Measurements from ENCODE around the gene NUMBL.

The NUMBL gene

DNA sequence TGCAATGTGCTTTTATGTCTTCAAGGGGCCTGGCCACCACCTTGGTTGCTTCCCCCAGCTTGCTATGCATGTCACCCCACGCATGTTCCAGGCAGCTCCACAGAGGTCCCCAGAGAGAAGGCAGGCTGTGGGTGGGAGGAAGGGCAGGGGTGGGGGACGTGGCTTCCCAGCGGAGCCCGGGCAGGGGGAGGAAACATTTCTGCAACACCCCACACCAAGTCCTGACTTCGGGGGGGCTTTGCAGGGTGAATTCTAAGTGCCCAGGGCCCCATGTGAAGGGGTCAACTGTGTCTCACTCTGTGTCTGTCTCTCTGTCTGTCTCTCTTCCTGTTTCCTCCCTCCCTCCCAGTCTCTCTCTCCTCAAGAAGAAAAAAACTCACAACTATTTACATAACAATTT lies 49.7 kb downstream of the NUMBL start:
- in situ Hi-C loops (cut with MboI; ENCODE audit: low sequenced_read_pairs) = loop anchor here (25.0 kb wide), 1 partner anchor 503 kb away; no protein-coding TSS in a partner anchor

DNA sequence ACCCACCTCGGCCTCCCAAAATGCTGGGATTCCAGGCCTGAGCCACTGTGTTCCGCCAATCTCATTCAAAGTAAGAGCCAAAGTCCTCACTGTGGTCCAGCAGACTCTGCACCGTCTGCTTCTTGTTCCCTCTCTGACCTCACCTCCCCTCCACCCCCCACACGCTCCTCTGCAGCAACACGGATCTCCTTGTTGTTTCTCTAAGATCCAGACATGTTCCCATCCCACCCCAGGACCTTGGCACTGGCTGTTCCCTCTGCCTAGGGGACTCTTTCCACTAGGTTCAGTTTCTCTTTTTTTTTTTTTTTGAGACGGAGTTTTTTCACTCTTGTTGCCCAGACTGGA lies 50.8 kb downstream of the NUMBL start:
- in situ Hi-C loops (cut with MboI; ENCODE audit: low sequenced_read_pairs) = loop anchor here (25.0 kb wide), 1 partner anchor 502 kb away; no protein-coding TSS in a partner anchor

- in situ Hi-C loops (cut with MboI; ENCODE audit: low sequenced_read_pairs) = loop anchor here (25.0 kb wide), 1 partner anchor 501 kb away; no protein-coding TSS in a partner anchor
These were observed 52.1 kb downstream of the NUMBL start for GRCh38 chr19:40638327-40638726.

DNA sequence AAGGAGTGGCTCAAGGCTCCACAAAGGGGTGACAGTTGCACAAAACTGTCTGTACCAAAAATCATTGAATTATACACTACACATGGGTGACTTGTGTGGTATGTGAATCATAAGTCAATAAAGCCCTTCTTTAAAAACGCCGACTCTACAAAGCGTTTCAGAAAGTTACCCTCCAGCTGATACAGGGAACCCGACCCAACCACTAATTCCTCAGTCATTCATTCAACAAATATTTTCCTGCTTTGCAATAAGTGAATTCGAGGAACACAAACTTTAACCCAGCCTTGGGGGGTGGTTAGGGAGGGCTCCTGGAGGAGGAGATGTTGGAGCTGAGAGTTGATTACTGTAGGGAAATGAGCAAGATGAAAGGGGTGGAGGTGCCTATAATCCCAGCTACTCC lies 57.2 kb downstream of the NUMBL start:
- in situ Hi-C loops (cut with MboI; ENCODE audit: low sequenced_read_pairs) = loop anchor here (25.0 kb wide), 1 partner anchor 496 kb away; no protein-coding TSS in a partner anchor

DNA sequence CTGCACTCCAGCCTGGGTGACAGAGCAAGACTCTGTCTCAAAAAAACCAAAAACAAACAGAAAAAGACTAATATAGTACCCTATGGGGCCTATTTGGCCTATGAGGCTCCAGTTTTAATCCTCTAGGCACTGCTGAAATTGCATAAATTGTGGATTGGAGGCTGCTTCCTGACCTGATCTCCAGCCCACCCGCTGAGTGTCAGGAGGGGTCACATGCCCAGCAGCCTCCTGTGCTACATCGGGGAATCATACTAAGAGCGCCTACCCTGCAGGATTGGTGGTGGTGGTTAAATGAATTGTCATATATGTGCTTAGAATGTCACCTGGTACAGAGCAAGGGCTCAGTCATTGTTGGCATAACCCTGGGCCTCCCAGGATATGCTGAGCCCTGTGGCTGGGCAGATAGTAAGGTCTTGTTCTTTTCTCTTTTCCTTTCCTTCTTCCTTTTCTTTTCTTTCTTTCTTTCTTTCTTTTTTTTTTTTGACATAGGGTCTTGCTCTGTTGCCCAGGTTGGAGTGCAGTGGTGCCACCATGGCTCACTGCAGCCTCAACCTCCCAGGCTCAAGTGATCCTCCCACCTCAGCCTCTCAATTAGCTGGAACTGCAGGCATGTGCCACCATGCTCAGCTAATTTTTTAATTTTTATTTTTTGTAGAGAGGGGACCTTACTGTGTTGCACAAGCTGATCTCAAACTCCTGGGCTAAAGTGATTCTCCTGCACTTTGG lies 58.0 kb downstream of the NUMBL start:
- in situ Hi-C loops (cut with MboI; ENCODE audit: low sequenced_read_pairs) = loop anchor here (25.0 kb wide), 1 partner anchor 495 kb away; no protein-coding TSS in a partner anchor

DNA sequence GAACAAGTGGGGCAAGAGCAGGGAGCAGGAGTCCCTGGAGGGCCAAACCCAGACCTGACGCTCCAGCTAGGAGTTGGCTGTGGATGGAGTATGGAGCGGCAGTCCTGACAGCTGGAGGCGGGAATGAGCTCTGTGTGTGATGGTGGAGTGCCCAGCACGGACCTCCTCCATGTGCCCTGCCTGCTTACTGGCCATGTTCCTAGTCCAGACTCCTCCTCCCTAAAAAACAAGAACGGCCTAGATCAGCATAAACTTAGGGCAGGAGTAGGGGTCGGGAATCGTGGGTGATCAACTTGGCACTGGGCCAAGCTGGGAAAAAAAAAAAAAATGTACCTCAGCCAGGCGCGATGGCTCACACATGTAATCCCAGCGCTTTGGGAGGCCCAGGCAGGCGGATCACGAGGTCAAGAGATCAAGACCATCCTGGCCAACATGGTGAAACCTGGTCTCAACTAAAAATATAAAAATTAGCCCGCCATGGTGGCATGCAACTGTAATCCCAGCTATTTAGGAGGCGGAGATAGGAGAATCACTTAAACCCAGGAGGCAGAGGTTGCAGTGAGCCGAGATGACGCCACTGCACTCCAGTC lies 59.8 kb downstream of the NUMBL start:
- in situ Hi-C loops (cut with MboI; ENCODE audit: low sequenced_read_pairs) = loop anchor here (25.0 kb wide), 1 partner anchor 493 kb away; no protein-coding TSS in a partner anchor

GRCh38 chr19:40629346-40629745 lies 61.1 kb downstream of the NUMBL start:
- in situ Hi-C loops (cut with MboI; ENCODE audit: low sequenced_read_pairs) = loop anchor here (25.0 kb wide), 1 partner anchor 492 kb away; no protein-coding TSS in a partner anchor

DNA sequence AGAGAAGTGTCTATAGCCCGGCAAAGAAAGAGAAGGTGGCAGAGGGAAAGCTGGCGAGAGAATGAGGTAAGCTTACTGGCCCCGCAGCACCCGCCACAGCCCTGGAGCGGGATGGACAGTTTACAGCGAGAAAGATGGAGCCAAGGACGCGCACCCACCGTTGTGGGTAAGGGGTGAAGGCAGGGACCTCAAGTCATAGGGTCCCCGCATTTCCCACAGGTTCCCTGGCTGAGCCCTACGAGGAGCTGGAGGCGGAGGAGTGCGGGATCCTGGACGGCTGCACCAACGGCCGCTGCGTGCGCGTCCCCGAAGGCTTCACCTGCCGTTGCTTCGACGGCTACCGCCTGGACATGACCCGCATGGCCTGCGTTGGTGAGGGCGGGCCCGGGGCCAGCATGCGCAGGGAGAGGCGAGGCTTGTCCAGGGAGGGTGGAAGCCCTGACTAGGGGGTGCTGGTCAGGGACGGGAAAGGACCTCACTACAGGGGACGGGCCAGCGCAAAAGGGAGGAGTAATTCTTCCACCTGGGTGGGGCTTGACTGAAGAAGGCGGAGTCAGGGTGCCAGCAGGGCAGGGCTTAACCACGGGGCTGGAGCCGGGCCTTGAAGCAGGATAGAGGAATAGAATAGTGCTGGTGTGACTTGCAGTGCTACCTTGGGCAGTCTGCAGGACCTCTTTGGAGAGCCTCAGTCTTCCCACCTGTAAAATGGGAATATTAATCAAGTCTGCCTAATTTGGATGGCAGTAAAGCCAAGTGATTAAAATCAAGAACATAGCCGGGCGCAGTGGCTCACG lies 62.8 kb downstream of the NUMBL start:
- in situ Hi-C loops (cut with MboI; ENCODE audit: low sequenced_read_pairs) = loop anchor here (25.0 kb wide), 1 partner anchor 490 kb away; no protein-coding TSS in a partner anchor

GRCh38 chr19:40626918-40627317 lies 63.5 kb downstream of the NUMBL start:
- in situ Hi-C loops (cut with MboI; ENCODE audit: low sequenced_read_pairs) = loop anchor here (25.0 kb wide), 1 partner anchor 490 kb away; no protein-coding TSS in a partner anchor

DNA sequence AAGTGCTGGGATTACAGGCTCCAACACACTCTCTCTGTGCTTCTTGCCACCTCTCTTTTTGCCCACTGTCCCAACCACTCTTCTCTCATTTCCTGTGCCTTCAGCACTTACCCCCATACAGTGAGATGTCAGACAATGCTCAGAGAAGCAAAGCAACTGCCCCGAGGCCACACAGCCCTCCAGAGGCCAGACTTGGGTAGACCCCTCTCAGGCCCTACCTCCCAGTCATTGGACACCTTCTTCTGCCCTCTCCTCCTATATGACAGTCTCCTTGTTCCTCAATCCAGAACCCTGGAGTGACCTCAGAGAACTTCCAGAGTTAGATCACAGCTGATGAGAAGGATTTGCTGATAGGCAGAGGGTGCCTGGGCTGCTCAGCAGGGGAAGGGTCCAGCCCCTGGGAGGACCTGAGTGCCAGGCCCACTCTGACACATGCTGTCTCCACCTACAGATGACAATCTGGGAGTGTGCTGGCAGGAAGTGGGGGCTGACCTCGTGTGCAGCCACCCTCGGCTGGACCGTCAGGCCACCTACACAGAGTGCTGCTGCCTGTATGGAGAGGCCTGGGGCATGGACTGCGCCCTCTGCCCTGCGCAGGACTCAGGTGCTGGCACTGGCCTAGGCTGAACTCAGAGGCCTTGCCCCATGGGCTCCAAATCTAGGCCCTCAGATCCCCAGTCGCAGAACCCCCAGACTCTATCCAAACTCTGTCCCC lies 64.9 kb downstream of the NUMBL start:
- in situ Hi-C loops (cut with MboI; ENCODE audit: low sequenced_read_pairs) = loop anchor here (25.0 kb wide), 1 partner anchor 488 kb away; no protein-coding TSS in a partner anchor

- in situ Hi-C loops (cut with MboI; ENCODE audit: low sequenced_read_pairs) = loop anchor here (25.0 kb wide), 1 partner anchor 487 kb away; no protein-coding TSS in a partner anchor
These were observed 65.9 kb downstream of the NUMBL start for GRCh38 chr19:40624369-40625153.

GRCh38 chr19:40623403-40624251 lies 66.8 kb downstream of the NUMBL start:
- in situ Hi-C loops (cut with MboI; ENCODE audit: low sequenced_read_pairs) = no loop called here

DNA sequence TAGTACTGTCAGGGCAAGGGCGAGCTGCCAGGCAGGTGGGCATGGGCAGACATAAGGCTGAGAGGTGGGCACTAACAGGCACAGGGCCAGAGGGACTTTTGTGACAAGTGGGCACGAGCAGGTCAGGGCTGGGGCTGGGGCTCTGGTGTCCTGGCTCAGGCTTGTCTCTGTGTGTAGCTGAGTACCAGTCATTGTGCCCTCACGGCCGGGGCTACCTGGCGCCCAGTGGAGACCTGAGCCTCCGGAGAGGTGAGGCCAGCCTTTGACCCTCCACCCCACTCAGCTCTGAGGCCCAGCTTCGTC lies 67.7 kb downstream of the NUMBL start:
- in situ Hi-C loops (cut with MboI; ENCODE audit: low sequenced_read_pairs) = no loop called here

DNA sequence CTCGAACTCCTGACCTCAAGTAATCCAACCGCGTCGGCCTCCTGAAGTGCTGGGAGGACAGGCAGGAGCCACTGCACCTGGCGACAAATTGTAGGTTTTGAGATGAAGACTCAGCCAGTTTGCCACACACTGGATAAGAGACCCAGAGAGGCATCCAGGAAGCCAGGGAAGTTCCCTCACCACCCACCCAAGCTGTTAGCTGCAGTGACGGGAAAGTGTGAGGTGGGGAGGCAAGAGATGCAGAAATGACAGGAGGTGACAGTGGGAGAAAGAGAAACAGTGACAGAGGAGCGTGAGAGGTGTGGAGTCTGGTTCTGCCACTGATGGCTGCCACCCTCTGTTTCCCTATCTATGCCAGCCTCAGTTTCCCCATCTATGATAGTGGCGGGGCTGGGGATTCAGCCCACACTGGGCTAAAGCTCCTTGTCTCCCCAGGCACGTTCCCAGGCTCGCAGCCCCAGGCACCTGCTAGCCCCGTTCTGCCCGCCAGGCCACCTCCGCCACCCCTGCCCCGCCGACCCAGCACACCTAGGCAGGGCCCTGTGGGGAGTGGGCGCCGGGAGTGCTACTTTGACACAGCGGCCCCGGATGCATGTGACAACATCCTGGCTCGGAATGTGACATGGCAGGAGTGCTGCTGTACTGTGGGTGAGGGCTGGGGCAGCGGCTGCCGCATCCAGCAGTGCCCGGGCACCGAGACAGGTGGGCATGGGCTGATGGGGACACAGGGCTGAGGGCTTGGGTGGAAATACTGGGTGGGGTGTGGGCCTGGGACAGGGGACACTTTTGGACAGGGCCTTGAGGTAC lies 68.3 kb downstream of the NUMBL start:
- in situ Hi-C loops (cut with MboI; ENCODE audit: low sequenced_read_pairs) = no loop called here

GRCh38 chr19:40621283-40621682 lies 69.2 kb downstream of the NUMBL start:
- in situ Hi-C loops (cut with MboI; ENCODE audit: low sequenced_read_pairs) = no loop called here

GRCh38 chr19:40620161-40620485 lies 70.3 kb downstream of the NUMBL start:
- in situ Hi-C loops (cut with MboI; ENCODE audit: low sequenced_read_pairs) = no loop called here

DNA sequence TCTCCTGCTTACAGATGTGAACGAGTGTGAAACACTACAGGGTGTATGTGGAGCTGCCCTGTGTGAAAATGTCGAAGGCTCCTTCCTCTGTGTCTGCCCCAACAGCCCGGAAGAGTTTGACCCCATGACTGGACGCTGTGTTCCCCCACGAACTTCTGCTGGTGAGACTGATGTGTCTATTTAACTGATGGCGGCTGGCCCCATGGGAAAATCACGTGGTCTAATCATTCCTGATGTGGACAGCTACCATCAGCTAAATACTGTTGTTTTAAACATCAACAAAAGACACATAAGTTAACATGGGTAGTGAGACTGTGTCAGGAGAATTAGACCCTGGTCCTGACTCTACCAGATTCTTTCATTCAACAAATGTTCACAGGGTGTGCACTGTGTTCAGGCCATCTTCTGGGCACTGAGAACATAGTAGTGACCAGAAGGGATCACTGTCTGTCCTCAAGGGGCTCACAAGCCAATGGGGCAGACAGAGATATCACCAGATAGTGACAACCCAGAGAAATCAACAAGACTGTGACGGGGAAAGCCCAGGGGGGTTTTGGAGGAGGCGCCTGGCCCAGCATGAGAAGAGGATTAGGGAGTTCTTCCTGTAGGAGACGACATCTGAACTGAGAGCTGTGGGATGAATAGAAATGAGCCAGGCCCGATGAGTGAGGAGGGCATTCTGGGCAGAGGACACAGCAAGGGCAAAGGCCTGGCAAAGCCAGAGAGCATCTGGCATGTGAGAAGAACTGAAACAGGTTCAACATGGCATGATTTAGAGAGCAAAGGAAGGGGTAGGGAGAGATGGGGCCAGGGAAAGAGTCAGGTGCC lies 70.9 kb downstream of the NUMBL start:
- in situ Hi-C loops (cut with MboI; ENCODE audit: low sequenced_read_pairs) = no loop called here

- in situ Hi-C loops (cut with MboI; ENCODE audit: low sequenced_read_pairs) = no loop called here
These were observed 72.5 kb downstream of the NUMBL start for GRCh38 chr19:40617961-40618360.
